ENCODE results near the gene ERBB4. TPM values are rescaled to one million over a fixed set of nuclear protein-coding genes. Genes with fewer than 3 reads are reported as not detected.

The ERBB4 gene
- polyA plus RNA-seq, 1 of the 3 experiments (the other 2 are of a cell fraction) = 0.05 TPM

GRCh38 chr2:212526059-212526458 is 12.5 kb downstream of the ERBB4 start:
- H2AFZ ChIP-seq (ENCODE audit: low read depth) = no peak overlapping the region
- ChIA-PET POLR2A (no interaction called here), CTCF (interaction anchor here (0.6 to 1.1 kb wide), 4 partner anchors 40 to 859 kb away, joined by 3 to 4 read pairs (median 3); no protein-coding TSS in a partner anchor)
- no peaks in the 10 kb centered on the region for H3K79me2 ChIP-seq (ENCODE audit: insufficient read depth)
- no peaks in the 10 kb centered on the region for H3K9me2 ChIP-seq
- H3K4me3 ChIP-seq (ENCODE audit: low read depth in 2 of 2, low read length in 1 of 2) = no peak overlapping the region
- no peaks in the 10 kb centered on the region; a peak in 1 of 4 replicates for H3K4me1 ChIP-seq (ENCODE audit: control insufficient read depth in 1 of 2, insufficient read depth in 2 of 2, low read depth in 1 of 2, low read length in 1 of 2)
- 74% methylated on average over 1 of the region's 1 CpG for WGBS (ENCODE audit: low lambda C conversion rate)
- H3K9me3 ChIP-seq = no peaks in the 10 kb centered on the region
- DNase-seq = no peak
- no peak overlapping the region for H3K27ac ChIP-seq (ENCODE audit: low read depth in 2 of 2, low read length in 1 of 2)
- H4K20me1 ChIP-seq (ENCODE audit: insufficient read depth) = no peaks in the 10 kb centered on the region
- H3F3A ChIP-seq (replicated peaks; ENCODE audit: insufficient read depth) = no peaks in the 10 kb centered on the region
- H3K9ac ChIP-seq = no peak overlapping the region
- H3K4me2 ChIP-seq = no peak overlapping the region
- no peaks in the 10 kb centered on the region for H3K27me3 ChIP-seq (ENCODE audit: insufficient read depth)
- no peak for TF ChIP-seq IRF3 (IDR thresholded peaks at IDR 0.05; ENCODE audit: low read depth, low read length)
- TF ChIP-seq REST (IDR thresholded peaks at IDR 0.05; ENCODE audit: low read depth, low read length) = no peak
- TF ChIP-seq MAX (IDR thresholded peaks at IDR 0.05; ENCODE audit: low read depth) = no peak
- TF ChIP-seq USF2 (IDR thresholded peaks at IDR 0.05; ENCODE audit: borderline replicate concordance, low read depth, low read length) = no peak
- TF ChIP-seq FOSL2 (IDR thresholded peaks at IDR 0.05; ENCODE audit: borderline replicate concordance, low read depth) = no peak
- no peak for TF ChIP-seq GABPA (IDR thresholded peaks at IDR 0.05; ENCODE audit: low read depth)
- TF ChIP-seq TAF1 (IDR thresholded peaks at IDR 0.05; ENCODE audit: borderline replicate concordance, low read depth, low read length) = no peak
- no peak for TF ChIP-seq PBX3 (IDR thresholded peaks at IDR 0.05)
- TF ChIP-seq NRF1 (IDR thresholded peaks at IDR 0.05; ENCODE audit: low read depth, low read length) = no peak
- TF ChIP-seq FOXM1 (IDR thresholded peaks at IDR 0.05; ENCODE audit: low read depth) = no peak
- no peak for TF ChIP-seq RXRA (IDR thresholded peaks at IDR 0.05; ENCODE audit: borderline replicate concordance, low read depth)
- TF ChIP-seq FOXJ3 (CRISPR knock-in tag; IDR thresholded peaks at IDR 0.05) = no peak
- no peak for TF ChIP-seq GATA2 (CRISPR knock-in tag; IDR thresholded peaks at IDR 0.05)
- TF ChIP-seq ZBTB33 (IDR thresholded peaks at IDR 0.05; ENCODE audit: borderline replicate concordance, low read depth) = no peak
- TF ChIP-seq YY1 (IDR thresholded peaks at IDR 0.05; ENCODE audit: low read depth) = no peak
- no peak for TF ChIP-seq EP300 (IDR thresholded peaks at IDR 0.05; ENCODE audit: borderline replicate concordance in 1 of 2, low read depth in 1 of 2, low read length in 1 of 2)
- no peak for TF ChIP-seq MEF2A (IDR thresholded peaks at IDR 0.05; ENCODE audit: borderline replicate concordance, low read depth)
- no peaks in the 10 kb centered on the region for H3K36me3 ChIP-seq (replicated peaks in 1 of 2; ENCODE audit: control insufficient read depth in 1 of 2, insufficient read depth in 2 of 2, low read length in 1 of 2)

Measured in SK-N-SH (cell line).